ENCODE results near the gene AGPAT2.

DNA sequence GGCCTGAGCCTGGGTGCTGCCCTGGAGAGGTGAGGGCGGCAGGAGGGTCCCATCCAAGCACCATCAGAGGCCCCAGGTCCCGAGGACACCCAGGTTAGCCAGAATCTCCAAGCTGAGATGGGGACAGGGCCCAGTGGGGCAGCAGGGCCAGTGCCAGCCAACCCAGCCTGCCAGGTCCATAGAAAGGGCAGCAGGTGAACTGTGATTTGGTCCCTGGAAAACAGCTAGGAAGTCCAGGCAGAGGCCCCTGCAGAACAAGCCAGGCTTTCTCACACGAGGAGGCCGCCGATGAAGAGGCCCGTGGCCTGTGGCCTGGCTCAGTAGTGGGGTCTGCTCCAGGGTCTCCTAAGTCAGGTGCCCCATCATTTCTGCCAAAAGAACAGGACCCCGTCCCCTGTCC lies 2.0 kb downstream of the AGPAT2 start:
- TF ChIP-seq, protein P1, sequence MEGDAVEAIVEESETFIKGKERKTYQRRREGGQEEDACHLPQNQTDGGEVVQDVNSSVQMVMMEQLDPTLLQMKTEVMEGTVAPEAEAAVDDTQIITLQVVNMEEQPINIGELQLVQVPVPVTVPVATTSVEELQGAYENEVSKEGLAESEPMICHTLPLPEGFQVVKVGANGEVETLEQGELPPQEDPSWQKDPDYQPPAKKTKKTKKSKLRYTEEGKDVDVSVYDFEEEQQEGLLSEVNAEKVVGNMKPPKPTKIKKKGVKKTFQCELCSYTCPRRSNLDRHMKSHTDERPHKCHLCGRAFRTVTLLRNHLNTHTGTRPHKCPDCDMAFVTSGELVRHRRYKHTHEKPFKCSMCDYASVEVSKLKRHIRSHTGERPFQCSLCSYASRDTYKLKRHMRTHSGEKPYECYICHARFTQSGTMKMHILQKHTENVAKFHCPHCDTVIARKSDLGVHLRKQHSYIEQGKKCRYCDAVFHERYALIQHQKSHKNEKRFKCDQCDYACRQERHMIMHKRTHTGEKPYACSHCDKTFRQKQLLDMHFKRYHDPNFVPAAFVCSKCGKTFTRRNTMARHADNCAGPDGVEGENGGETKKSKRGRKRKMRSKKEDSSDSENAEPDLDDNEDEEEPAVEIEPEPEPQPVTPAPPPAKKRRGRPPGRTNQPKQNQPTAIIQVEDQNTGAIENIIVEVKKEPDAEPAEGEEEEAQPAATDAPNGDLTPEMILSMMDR (IDR thresholded peaks at IDR 0.05): no peak
- TF ChIP-seq ZNF121 (CRISPR knock-in tag; IDR thresholded peaks at IDR 0.05) (no peak), ESRRA (CRISPR knock-in tag; IDR thresholded peaks at IDR 0.05; ENCODE audit: borderline replicate concordance) (no peak)
- TF ChIP-seq, protein P2, sequence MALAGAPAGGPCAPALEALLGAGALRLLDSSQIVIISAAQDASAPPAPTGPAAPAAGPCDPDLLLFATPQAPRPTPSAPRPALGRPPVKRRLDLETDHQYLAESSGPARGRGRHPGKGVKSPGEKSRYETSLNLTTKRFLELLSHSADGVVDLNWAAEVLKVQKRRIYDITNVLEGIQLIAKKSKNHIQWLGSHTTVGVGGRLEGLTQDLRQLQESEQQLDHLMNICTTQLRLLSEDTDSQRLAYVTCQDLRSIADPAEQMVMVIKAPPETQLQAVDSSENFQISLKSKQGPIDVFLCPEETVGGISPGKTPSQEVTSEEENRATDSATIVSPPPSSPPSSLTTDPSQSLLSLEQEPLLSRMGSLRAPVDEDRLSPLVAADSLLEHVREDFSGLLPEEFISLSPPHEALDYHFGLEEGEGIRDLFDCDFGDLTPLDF (CRISPR knock-in tag; IDR thresholded peaks at IDR 0.05): no peak
- TF ChIP-seq, protein P3, sequence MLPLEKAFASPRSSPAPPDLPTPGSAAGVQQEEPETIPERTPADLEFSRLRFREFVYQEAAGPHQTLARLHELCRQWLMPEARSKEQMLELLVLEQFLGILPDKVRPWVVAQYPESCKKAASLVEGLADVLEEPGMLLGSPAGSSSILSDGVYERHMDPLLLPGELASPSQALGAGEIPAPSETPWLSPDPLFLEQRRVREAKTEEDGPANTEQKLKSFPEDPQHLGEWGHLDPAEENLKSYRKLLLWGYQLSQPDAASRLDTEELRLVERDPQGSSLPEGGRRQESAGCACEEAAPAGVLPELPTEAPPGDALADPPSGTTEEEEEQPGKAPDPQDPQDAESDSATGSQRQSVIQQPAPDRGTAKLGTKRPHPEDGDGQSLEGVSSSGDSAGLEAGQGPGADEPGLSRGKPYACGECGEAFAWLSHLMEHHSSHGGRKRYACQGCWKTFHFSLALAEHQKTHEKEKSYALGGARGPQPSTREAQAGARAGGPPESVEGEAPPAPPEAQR (CRISPR knock-in tag; IDR thresholded peaks at IDR 0.05): no peak
- TF ChIP-seq, protein P4, sequence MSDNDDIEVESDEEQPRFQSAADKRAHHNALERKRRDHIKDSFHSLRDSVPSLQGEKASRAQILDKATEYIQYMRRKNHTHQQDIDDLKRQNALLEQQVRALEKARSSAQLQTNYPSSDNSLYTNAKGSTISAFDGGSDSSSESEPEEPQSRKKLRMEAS (CRISPR knock-in tag; IDR thresholded peaks at IDR 0.05): no peak
- TF ChIP-seq, protein P5, sequence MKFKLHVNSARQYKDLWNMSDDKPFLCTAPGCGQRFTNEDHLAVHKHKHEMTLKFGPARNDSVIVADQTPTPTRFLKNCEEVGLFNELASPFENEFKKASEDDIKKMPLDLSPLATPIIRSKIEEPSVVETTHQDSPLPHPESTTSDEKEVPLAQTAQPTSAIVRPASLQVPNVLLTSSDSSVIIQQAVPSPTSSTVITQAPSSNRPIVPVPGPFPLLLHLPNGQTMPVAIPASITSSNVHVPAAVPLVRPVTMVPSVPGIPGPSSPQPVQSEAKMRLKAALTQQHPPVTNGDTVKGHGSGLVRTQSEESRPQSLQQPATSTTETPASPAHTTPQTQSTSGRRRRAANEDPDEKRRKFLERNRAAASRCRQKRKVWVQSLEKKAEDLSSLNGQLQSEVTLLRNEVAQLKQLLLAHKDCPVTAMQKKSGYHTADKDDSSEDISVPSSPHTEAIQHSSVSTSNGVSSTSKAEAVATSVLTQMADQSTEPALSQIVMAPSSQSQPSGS (CRISPR knock-in tag; IDR thresholded peaks at IDR 0.05; ENCODE audit: borderline replicate concordance, low read depth): no peak
- TF ChIP-seq, protein P6, sequence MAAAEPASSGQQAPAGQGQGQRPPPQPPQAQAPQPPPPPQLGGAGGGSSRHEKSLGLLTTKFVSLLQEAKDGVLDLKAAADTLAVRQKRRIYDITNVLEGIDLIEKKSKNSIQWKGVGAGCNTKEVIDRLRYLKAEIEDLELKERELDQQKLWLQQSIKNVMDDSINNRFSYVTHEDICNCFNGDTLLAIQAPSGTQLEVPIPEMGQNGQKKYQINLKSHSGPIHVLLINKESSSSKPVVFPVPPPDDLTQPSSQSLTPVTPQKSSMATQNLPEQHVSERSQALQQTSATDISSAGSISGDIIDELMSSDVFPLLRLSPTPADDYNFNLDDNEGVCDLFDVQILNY (CRISPR knock-in tag; IDR thresholded peaks at IDR 0.05): no peak
- TF ChIP-seq, protein P7, sequence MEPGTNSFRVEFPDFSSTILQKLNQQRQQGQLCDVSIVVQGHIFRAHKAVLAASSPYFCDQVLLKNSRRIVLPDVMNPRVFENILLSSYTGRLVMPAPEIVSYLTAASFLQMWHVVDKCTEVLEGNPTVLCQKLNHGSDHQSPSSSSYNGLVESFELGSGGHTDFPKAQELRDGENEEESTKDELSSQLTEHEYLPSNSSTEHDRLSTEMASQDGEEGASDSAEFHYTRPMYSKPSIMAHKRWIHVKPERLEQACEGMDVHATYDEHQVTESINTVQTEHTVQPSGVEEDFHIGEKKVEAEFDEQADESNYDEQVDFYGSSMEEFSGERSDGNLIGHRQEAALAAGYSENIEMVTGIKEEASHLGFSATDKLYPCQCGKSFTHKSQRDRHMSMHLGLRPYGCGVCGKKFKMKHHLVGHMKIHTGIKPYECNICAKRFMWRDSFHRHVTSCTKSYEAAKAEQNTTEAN (CRISPR knock-in tag; IDR thresholded peaks at IDR 0.05): no peak

Measured in WTC11 (cell line).